NB4 (cell line): ENCODE results near the gene FRK.

Experiments
- POLR2A ChIP-seq: IDR thresholded peaks from 2 replicates; pipeline ENCODE4 v1.6.1; 2011; ENCODE audit warnings: mild to moderate bottlenecking; ENCODE audit not compliant: insufficient read length; ENCODE audit errors: extremely low read depth
- TF ChIP-seq, protein P1 (sequence below): IDR thresholded peaks from one replicate; pipeline ENCODE4 v1.5.1; 2012; ENCODE audit warnings: low read depth, low read length
- TF ChIP-seq, protein P2 (sequence below): IDR thresholded peaks from 2 replicates; pipeline ENCODE4 v1.6.1; 2011; ENCODE audit warnings: low read depth, low read length

DNA sequence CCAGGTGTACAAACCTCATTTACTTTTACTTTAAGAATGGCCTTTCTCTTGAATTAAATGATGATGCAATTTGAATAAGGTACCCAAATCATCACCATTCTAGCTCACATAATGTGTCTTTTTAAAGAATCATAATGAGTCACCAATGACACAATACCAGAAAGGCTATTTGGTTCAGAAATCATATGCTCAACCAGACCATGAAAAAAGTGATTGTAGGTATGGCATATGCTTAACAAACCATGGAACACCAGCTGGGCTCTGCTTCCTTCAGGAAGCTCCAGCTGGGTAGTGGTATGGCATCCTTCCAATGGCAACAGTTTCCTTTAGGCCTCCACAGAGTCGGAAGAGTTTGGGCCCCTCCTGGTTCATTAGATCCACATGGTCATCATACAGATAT lies 128.2 kb downstream of the FRK start:
- TF ChIP-seq, protein P1, sequence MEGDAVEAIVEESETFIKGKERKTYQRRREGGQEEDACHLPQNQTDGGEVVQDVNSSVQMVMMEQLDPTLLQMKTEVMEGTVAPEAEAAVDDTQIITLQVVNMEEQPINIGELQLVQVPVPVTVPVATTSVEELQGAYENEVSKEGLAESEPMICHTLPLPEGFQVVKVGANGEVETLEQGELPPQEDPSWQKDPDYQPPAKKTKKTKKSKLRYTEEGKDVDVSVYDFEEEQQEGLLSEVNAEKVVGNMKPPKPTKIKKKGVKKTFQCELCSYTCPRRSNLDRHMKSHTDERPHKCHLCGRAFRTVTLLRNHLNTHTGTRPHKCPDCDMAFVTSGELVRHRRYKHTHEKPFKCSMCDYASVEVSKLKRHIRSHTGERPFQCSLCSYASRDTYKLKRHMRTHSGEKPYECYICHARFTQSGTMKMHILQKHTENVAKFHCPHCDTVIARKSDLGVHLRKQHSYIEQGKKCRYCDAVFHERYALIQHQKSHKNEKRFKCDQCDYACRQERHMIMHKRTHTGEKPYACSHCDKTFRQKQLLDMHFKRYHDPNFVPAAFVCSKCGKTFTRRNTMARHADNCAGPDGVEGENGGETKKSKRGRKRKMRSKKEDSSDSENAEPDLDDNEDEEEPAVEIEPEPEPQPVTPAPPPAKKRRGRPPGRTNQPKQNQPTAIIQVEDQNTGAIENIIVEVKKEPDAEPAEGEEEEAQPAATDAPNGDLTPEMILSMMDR, result no peak
- no peak for TF ChIP-seq POLR2A
- TF ChIP-seq, protein P2, sequence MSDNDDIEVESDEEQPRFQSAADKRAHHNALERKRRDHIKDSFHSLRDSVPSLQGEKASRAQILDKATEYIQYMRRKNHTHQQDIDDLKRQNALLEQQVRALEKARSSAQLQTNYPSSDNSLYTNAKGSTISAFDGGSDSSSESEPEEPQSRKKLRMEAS, result no peak
